HG03354 (cell line): ENCODE data around the gene ASIP.
"Not testable (repeated sequence)": the region's sequence is repeated elsewhere in the genome, so short reads cannot be mapped to it uniquely, and the experiment has no call there.

Experiments used
- ATAC-seq: cut with Tn5 transposase; IDR thresholded peaks from one replicate; pipeline ENCODE4 v1.9.1; 2021; ENCODE audit warnings: mild to moderate bottlenecking; ENCODE audit not compliant: unreplicated experiment, poor library complexity, severe bottlenecking

Gene ASIP

DNA sequence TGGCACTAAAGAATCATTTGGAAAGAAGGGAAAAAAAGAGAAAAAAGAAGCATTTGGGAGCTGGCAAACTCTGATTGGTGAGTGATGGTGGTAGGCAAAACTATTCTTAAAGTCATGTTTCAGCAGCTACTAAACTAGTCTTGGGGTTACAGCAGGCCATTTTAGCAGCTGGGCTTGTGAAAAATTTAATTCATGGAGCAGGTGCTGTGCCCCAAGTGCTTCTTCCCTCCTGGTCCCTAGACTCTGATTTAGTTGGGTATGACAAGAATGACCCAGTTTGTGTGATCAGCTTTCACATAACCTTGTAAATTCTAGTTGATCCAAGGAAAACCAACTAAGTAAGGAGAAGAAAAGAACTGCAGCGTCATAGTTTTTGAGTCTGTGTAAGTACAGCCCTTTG, 1.1 kb upstream of the ASIP start:
- ATAC-seq: no peak

DNA sequence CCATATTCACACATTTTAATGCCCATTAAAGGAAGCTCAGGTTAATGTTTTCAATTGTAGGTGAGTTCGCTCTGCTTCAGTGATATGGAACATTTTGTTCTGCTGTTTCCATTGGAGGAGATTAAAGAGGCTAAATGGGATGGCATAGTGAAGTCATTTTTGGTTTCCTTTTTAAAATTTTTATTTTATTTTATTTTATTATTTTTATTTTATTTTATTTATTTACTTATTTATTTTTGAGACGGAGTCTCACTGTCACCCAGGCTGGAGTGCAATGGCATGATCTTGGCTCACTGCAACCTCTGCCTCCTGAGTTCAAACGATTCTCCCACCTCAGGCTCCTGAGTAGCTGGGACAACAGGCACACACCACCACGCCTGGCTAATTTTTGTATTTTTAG, 792 bp downstream of the ASIP start:
- ATAC-seq: not testable (repeated sequence)

DNA sequence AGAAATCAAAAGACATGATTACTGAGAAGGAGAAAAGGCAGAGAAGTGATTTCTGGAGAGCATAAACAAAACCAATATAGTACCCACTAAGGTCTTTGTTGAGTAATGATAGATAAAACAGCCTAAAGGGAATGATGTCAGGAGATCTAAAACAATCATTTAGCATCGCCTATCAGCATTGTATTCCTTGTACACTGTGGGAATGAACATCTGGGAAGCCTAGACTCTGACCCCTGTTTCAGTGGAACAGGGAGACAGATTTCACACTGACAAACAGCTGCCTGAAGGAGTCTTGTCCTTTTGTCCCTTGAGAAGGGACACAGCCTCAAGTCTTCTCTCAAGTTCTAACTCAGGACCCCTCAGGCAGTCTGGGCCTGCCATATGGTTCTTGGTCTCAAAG, 1.7 kb downstream of the ASIP start:
- ATAC-seq: no peak

DNA sequence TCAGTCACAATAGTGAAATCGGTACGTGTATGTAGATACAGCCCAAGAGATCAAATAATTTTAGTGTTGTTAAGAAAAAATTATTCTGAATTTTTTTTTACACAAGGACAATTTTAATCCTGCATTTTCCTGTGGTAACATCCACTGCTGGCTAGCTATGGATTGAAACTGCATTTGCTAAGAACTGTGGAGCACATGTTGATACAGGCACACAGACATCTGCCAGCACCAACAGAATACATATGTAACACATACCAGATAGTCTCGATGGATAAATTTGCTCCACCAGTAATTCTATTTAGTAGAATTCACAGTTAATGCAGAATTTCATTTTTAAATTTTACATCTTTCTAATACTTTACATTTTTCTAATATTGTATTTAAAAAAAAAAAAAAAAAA, 2.2 kb downstream of the ASIP start:
- no peak for ATAC-seq

DNA sequence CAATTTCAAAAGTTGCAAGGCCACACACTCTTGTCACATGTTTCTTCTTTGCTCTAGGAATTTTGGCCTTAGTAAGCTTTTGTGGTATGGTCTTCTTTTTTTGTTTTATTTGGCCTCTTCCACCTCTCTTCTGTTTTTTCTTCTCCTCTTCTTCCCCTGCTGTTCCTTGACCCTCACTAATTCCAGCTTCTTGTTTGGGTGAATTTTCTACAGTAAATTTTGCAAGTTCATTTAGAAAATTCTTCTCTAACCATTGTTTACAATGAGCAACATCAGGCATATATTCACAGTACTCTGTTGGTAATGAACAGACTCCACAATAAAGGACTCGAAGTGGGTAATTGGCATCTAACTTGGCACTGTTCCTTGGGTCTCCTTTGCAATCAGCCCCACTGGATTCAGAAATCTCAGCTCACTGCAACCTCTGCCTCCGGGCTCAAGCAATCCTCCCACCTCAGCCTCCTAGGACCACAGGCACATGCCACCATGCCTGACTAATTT, 5.0 kb downstream of the ASIP start:
- no peak for ATAC-seq

DNA sequence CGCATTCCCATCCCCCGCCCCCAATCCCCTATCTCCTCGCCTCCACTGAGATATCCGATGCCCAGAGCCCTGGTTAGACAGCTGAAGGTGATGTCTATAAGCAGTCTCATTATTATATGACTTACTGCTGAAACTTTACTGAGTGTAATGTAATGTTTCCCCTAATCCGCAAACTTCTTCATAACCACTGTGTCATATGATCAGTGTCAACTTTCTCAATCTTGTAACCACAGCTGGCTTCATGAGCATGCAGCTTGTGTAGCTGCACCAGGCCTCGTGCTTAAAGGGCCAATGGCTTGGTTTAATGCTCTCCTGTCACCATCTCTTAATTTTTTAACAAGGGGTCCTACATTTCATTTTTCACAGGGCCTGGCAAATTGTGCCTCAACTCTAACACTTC, 8.1 kb downstream of the ASIP start:
- no peak for ATAC-seq

DNA sequence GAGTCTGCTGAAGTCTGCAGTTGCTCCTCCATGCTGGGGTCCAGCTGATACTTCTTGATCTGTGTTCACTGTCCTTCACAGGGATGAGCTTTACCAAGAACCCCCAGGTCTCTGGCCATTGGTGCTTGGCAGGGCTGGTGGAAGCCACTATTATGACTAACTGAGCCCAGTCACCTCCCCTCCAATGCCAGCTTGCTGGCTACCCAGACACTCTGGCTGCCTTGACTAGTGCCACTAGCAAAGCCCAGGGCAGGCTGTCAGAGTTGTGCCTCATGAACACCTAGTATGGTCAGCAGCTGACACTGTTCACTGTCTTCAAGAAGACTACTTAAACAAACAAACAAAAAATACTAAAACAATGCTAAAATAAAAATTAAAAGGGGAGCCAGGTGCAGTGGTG, 8.8 kb downstream of the ASIP start:
- ATAC-seq: no peak

DNA sequence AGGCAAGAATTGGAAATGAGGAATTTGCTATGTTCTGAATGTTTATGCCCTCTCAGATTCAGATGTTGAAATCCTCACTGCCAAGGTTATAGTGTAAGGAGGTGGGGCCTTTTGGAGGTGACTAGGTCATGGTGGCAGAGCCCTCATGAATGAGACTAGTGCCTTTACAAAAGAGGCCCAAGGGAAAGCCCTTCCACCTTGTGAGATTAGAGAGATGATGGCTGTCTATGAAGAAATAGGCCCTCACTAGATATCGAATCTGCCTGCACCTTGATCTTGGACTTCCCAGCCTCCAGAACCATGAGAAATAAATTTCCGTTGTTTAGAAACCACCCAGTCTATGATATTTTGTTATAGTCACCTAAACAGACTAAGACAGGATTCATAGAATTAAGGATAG, 10.4 kb downstream of the ASIP start:
- ATAC-seq: no peak

DNA sequence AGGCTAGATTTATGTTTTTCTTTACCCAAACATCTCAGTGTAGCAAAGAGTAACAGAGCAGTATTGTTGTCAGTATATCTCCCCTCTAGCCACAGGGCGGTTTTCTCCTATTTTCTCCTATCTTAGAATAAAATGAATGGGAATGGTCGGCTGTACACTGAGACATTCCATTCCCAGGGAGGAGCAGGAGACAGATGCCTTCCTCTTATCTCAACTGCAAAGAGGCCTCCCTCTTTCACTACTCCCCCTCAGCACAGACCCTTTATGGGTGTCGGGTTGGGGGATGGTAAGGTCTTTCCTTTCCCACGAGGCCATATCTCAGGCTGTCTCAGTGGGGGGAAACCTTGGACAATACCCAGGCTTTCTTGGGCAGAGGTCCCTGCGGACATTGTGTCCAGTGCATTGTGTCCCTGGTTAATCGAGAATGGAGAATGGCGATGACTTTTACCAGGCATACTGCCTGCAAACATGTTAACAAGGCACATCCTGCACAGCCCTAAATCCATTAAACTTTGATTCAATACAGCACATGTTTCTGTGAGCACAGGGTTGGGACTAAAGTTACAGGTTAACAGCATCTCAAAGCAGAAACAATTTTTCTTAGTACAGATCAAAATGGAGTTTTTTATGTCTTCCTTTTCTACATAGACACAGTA, 11.3 kb downstream of the ASIP start:
- not testable (repeated sequence) for ATAC-seq

DNA sequence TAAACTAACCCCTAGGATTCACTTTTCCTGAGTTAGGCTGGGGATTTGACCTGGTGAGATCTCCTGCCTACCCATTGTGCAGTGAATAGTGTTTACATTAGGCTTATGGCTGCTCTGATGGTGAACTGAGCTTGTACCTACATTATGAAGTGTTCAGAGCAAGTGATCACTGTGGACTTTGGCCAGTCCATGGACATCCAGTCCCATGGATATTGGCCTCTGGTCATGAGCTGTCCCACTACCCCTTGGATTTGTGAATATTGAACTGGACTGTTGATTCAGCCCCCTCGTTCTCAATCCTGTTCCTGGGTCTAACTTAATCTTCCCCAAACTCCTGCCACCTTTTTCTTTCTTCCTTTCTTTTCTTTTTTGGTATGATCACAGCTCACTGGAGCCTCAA, 13.8 kb downstream of the ASIP start:
- no peak for ATAC-seq

DNA sequence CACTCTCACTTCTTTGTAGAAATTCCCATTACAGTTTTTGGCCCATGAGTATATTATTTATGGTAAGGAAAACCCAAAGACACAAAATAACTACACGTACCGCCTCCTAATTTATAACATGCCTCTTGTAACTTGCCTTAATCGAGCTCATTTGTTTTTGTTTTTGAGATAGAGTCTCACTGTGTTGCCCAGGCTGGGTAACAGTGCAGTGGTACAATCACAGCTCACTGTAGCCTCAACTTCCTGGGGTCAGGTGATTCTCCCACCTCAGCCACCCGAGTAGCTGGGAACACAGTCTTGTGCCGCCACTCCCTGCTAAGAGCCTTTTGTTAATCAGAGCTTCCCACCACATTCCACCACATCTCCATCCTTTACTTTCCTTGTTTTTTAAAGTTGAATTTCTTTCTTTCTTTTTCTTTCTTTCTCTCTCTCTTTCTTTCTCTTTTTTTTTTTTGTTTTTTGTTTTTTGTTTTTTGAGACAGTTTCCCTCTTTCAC, 15.5 kb downstream of the ASIP start:
- ATAC-seq: no peak

DNA sequence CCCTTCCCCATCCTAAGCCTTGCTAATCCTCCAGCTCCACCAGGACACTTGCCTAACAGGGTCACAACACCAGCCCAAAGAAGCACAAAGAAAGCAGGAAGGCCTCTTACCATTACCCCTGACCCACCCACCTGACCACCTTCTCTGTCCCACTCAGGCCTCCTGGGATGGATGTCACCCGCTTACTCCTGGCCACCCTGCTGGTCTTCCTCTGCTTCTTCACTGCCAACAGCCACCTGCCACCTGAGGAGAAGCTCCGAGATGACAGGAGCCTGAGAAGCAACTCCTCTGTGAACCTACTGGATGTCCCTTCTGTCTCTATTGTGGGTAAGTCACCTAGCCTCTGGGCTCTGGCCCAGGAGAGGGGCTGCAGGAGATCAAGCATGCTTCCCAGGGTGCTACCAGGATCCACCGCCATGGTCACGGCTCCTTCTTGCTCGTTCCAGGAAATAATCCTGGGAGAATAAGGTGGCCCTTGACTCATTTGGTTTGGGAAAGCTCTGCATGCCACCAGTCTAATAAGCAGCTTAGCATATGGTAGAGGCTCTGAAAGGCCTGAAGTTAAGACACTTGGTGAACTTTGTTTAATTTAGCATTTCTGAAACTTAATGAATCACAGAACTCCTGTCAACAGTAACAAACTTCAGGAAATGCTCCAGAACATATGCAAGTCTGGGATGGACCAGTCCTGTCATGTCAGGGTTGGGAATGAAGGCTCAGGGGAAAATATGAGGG, 19.2 kb downstream of the ASIP start:
- no peak for ATAC-seq

DNA sequence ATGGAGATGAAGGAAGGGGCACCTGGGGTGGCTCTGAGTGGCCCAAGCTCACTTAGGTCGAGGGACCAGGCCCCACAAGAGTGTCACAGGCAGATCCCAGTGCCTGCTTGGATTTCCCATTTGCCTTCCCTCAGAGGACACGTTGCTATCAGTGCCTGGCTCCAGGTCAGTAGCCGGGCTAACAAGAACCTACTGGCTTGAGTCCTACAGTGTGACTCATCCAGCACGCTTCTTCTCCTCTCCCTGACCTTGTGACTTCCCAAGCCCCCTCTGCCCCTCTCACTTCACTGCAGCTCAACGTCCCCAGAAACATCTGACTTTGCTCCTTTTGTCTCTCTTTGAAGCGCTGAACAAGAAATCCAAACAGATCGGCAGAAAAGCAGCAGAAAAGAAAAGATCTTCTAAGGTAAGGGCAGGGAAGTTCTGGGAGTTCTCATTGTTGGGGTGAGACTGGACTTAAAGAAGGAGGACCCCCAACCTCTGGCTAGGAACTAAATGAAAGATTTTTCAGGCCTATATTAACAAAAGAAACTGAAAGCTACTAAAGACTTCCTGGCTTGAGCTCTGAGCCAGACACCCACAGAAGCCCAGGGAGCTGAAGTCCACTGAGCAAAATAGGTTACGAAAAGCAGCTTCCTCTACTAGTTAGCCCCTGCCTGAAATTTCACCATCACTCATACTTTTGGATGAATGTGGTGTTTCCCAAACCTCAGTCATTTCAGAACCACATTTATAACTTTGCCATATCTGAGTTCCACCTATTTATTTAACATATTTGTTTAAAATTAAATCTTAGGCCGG, 21.5 kb downstream of the ASIP start:
- no peak for ATAC-seq

DNA sequence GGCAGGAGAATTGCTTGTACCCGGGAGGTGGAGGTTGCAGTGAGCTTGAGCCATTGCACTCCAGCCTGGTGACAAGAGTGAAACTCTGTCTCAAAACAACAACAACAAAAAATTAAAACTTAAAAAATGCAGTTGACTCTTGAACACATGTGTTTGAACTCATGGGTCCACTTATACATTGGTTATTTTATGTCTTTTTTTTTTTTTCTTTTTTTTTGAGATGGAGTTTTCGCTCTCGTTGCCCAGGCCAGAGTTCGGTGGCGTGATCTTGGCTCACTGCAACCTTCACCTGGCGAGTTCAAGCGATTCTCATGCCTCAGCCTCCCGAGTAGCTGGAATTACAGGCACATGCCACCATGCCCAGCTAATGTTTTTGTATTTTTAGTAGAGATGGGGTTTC, 22.2 kb downstream of the ASIP start:
- not testable (repeated sequence) for ATAC-seq

DNA sequence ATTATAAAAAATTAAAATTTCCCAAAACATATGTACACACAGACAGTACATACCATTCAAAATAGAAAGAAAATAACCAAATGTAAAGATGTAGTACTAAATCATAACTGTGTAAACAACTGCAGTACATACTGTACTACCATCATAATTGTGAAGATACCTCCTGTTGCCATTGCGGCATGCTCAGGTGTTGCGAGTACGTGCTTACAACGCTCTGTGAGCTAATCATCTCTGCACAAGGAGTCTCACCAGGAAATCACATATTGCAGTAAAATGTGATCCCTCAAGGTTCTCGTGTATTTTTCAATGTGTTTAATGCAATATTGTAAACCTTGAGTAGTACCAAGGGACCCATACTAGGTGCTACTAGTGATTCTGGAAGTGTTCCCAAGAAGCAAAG, 22.9 kb downstream of the ASIP start:
- no peak for ATAC-seq

DNA sequence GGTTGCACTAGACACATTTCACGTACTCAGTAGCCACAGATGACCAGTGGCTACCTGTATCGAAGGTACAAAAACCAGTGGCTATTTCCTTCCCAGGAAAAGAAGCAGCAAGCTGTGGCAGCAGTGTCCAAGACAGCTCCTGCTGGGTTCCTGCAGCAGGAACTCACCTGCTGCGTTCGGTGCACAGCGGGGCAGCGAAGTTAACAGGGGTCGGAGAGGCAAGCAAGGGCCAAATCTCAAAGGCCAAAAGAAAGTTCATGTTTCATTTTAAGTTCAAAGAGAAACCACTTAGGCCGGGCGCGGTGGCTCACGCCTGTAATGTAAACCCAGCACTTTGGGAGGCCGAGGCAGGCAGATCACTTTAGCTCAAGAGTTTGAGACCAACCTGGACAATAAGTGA, 26.9 kb downstream of the ASIP start:
- no peak for ATAC-seq

DNA sequence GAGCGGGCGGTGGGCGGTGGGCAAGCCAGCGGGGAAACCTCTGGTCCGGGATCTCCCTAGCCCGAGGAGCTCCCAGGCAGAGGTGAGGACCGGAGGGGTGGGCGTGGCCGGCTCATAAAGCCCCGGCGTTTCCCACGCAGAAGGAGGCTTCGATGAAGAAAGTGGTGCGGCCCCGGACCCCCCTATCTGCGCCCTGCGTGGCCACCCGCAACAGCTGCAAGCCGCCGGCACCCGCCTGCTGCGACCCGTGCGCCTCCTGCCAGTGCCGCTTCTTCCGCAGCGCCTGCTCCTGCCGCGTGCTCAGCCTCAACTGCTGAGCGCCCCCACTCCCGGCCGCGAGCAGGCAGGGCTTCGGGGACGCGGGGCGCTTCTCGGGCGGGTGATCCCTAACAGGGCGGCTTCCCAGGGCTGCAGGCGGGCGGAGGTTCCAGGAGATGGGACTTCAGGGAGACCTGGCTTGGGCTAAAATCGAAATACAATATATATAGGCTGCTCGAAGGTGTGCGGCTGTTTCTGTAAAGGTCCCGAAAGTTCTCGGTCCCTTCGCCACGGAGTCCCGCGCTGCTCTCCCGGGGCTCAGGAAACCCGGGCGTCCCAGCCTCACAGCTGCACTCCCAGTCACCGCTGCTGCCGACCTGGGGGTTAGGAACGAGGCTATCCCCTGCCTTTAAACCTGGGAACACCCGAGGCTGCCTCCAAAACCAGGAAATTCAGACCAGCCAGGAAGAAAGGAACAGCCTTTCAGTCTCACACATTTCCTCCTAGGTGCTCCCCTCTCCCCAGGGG, 27.8 kb downstream of the ASIP start:
- no peak for ATAC-seq

DNA sequence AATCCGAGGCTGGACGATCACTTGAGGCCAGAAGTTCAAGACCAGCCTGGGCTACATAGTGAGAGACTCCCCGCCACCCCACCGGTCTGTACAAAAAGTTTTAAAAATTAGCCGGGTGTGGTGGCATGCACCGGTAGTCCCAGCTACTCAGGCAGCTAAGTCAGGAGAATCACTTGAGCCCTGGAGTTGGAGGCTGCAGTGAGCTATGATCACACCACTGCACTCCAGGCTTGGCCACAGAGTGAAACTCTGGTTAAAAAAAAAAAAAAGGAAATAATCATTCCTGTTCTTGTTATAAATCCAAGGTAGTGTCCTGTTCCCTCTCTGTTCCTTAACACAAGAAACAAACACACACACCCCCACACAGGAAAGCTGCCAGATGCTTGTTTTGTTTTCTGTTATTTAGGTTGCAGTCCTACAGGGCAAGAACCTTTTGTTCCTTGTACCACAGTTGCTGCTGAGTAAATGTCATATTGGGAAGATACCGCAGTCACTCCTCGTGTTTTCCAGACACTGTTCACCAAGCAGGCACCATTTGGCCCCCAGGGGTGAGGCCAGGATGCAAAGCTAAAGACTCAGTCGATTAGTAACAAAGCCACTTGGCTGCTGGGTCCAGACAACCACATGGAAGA, 28.9 kb downstream of the ASIP start:
- ATAC-seq: no peak

DNA sequence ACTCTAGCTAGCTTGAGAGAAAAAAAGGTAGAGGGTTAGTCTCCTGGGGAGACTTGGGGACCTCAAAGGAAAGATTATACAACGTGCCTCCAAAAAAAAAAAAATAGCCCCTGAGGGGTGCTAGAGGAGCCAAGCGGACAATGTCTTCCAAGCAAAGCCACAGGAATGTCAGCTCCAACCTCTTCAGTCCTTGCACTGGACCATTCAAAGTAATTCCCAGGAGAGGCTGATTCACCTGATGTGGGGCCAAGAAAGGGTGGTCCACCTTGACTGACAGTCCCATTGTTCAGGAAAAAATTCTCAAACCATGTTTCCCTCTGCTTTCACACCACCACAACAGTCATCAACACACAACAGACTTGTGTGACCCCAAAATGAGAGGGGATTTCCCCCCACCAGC, 30.7 kb downstream of the ASIP start:
- ATAC-seq: no peak
